Astrocyte of the hippocampus (primary cell): ENCODE results near the gene PCP4L1.
"Not testable (repeated sequence)": the region's sequence is repeated elsewhere in the genome, so short reads cannot be mapped to it uniquely, and the experiment has no call there.

Experiments
- DNase-seq: peaks from one replicate; pipeline ENCODE4 v3.0.0; 2011; ENCODE audit warnings: low read depth, low spot score

The PCP4L1 gene

DNA sequence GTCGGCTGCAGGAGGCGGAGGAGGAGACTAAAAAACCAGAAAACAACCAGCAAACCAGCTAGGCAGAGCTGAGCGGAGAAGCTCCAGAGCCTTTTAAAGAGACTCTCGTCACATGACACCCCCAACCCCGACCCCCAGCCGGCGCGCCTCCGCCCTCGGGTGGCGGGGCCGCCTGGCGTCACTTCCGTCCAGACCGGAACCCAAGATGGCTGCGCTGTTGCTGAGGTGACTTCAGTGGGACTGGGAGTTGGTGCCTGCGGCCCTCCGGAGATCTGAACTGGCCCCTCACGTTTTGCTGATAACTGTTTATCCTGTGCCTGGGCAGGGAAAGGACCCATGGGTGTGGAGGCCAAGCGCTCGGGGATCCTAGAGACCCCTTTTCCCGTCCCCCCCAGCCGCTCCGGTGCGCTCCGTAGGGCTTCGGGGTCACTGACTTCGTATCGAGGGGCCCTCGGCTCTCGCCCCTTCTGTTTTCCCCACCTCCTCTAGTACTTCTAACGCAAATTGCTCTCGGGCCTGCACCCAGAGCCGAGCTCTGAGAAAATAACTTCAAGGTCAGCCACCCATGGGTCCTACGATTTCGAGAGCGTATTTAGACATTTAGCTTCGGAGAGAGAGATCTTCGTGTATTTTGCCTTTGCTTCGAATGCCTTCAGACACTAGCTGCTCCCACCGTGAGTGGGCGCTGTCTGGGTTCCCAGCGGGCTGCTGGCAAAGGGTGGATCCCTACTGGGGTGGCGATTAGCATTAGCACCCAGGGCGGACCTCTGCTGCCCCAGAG lies 55.8 kb downstream of the PCP4L1 start, which contains the start of gene SDHC:
TSS of gene SDHC (plus strand) at position 181 of the 781 bp plus-strand sequence. CDS start at position 206, 25 bp downstream.
- peak; percentile 96 for DNase-seq

DNA sequence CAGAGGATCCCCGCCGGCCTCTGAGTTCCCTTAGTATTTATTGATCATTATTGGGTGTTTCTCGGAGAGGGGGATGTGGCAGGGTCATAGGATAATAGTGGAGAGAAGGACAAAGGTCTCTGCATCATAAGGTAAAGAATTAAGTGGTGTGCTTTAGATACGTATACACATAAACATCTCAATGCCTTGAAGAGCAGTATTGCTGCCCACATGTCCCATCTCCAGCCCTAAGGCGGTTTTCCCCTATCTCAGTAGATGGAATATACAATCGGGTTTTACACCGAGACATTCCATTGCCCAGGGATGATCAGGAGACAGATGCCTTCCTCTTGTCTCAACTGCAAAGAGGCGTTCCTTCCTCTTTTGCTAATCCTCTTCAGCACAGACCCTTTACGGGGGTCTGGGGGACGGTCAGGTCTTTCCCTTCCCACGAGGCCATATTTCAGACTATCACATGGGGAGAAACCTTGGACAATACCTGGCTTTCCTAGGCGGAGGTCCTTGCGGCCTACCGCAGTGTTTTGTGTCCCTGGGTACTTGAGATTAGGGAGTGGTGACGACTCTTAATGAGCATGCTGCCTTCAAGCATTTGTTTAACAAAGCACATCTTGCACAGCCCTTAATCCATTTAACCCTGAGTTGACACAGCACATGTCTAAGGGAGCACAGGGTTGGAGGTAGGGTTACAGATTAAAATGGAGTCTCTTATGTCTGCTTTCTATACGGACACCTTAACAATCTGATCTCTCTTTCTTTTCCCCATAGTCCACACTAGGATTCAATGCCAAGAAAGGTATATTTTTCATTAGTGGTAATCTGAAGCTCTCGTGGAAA lies 57.5 kb downstream of the PCP4L1 start:
- DNase-seq: not testable (repeated sequence)

DNA sequence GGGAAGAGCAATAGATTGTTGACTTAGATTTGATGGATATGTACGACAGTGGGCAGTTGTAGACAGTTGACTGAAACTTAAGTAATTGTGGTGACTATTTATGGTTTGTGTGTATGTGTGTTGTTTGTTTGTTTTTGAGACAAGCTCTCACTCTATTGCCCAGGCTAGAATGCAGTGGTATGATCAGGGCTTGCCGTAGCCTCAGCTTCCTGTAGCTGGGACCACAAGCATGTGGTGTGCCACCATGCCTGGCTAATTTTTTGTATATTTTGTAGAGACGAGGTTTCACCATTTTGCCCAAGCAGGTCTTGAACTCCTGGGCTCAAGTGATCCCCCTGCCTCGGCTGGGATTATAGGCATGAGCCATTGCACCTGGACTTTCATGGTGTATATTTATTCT lies 65.5 kb downstream of the PCP4L1 start:
- DNase-seq: no peak

DNA sequence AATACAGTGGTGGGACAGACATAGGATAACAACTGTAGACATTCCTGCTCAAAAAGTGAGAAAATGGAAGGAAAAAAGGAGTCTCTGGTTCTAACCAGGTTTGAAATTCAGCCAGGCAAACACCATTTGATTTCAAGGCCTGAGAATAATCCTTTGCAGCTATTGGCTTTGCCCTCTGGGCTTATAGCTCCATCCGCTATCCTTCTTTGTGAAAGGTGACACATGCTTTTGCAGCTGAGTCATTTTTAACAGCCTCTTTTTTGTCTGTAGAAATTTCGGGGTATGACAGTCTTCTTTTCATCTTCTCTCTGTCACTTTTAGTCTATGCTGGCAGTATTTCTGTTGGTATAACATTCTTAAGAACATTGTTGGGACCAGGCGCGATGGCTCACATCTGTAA lies 71.8 kb downstream of the PCP4L1 start:
- DNase-seq: no peak

DNA sequence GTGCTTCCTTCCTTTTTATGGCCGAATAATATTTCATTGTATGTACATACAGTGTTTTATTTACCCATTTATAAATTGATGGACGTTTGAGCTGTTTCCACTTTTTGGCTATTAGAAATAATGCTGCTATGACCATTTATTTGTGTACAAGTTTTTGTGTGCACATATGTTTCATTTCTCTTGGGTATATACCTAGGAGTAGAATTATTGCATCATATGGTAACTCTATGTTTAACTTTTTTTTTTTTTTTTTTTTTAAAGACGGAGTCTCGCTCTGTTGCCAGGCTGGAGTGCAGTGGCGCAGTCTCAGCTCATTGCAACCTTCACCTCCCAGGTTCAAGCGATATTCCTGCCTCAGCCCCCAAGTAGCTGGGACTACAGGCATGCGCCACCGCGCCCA lies 74.6 kb downstream of the PCP4L1 start:
- no peak for DNase-seq
